Omental fat pad (tissue), 4 donors: ENCODE data around the gene IRF8. TPM values are rescaled to one million over a fixed set of nuclear protein-coding genes. Genes with fewer than 3 reads are reported as not detected.

Experiments used
- ATAC-seq: fragments of 150-250 bp; one replicate; pipeline ENCODE4 v1.9.1; 2016; ENCODE audit warnings: mild to moderate bottlenecking, moderate library complexity; ENCODE audit not compliant: low FRiP score
- DNase-seq: peaks from one replicate; pipeline ENCODE4 v3.0.0-alpha.2; 2019; ENCODE audit warnings: low spot score
- CTCF ChIP-seq, 3 donors: fragments of 450-650 bp; IDR thresholded peaks; one replicate each; pipeline ENCODE4 v1.5.1; 2016 to 2017; ENCODE audit warnings: antibody characterized with exemption in 3 of 3, mild to moderate bottlenecking in 3 of 3, moderate library complexity in 2 of 3
- total RNA-seq, 4 donors: library from RNA; depleted of rRNA; stranded (reverse); fragments of >200 nt; gene quantifications; one replicate each; pipeline ENCODE4 v1.1.0, GENCODE V29; 2016

The IRF8 gene
- total RNA-seq, 4 donors from 2014 or later = 32.5 to 134 (median 65.8) TPM

GRCh38 chr16:85959686-85960085 lies 60.7 kb downstream of the IRF8 start:
- ATAC-seq = no peak

GRCh38 chr16:85960486-85961046 lies 61.6 kb downstream of the IRF8 start:
- ATAC-seq = no peak
- no peak for TF ChIP-seq CTCF (IDR thresholded peaks at IDR 0.05)
- no peak for DNase-seq

More at GRCh38 chr16:85959686-85960085, 60.7 kb downstream of the IRF8 start:
- no peak for DNase-seq
- TF ChIP-seq CTCF (IDR thresholded peaks at IDR 0.05) = no peak

- no peak for TF ChIP-seq CTCF (IDR thresholded peaks at IDR 0.05)
- ATAC-seq (no peak), DNase-seq (no peak)
These were observed 63.3 kb downstream of the IRF8 start for GRCh38 chr16:85961988-85962915.

- DNase-seq (no peak), ATAC-seq (no peak)
- TF ChIP-seq CTCF (IDR thresholded peaks at IDR 0.05) = no peak
These were observed 64.9 kb downstream of the IRF8 start for GRCh38 chr16:85963753-85964285.

GRCh38 chr16:85965125-85965524 lies 66.2 kb downstream of the IRF8 start:
- no peak for TF ChIP-seq CTCF (IDR thresholded peaks at IDR 0.05)
- DNase-seq (no peak), ATAC-seq (no peak)

GRCh38 chr16:85967111-85967510 lies 68.1 kb downstream of the IRF8 start:
- no peak for TF ChIP-seq CTCF (IDR thresholded peaks at IDR 0.05)
- DNase-seq = no peak
- no peak for ATAC-seq
